ENCODE results near the gene REPS1. TPM values are rescaled to one million over a fixed set of nuclear protein-coding genes. Genes with fewer than 3 reads are reported as not detected.
A peak's percentile ranks its signal among the peaks of the same experiment; 100 is the strongest.

Gene REPS1
- total RNA-seq (2016; rRNA removed; fragmentation: Illumina TruSeq; extraction: Trizol) (36.7 and 38.3 TPM in 2 replicates), polyA plus RNA-seq (2011; rRNA removed) (35.2 and 36.4 TPM in 2 replicates), polyA minus RNA-seq (2011; rRNA and poly(A)+ RNA removed; ENCODE audit: low replicate concordance) (30.4 and 52.2 TPM in 2 replicates), Bru-seq, nascent RNA (percentile 89 among the genes with signal in this experiment), BruChase-seq, experiment 1, labeled RNA remaining after a 6-hour chase (percentile 76 among the genes with signal in this experiment), BruChase-seq, experiment 2, labeled RNA remaining after a 2-hour chase (percentile 82 among the genes with signal in this experiment)
- total RNA-seq (2016; cell fraction: cytosol; rRNA removed; fragmentation: Illumina TruSeq; extraction: Trizol; ENCODE audit: low read depth): 45.7 and 61.3 TPM in 2 replicates
- total RNA-seq (2016; cell fraction: insoluble cytoplasmic fraction; rRNA removed; fragmentation: Illumina TruSeq; extraction: Trizol): 37.3 and 38.7 TPM in 2 replicates
- total RNA-seq (2016; cell fraction: membrane; rRNA removed; fragmentation: Illumina TruSeq; extraction: Trizol): 33.6 and 33.7 TPM in 2 replicates
- 34.9 and 38.2 TPM in 2 replicates for total RNA-seq (2016; cell fraction: nucleus; rRNA removed; fragmentation: Illumina TruSeq; extraction: Trizol)
- polyA plus RNA-seq (2011; cell fraction: cytosol; rRNA removed): 21.6 and 24.9 TPM in 2 replicates
- 28.2 and 29.2 TPM in 2 replicates for polyA plus RNA-seq (2011; cell fraction: nucleus; rRNA removed)
- polyA plus RNA-seq (2012): 26.4 and 35.4 TPM in 2 replicates
- polyA plus RNA-seq (2016; cell fraction: cytosol; fragmentation: Illumina TruSeq; extraction: Trizol; ENCODE audit: low read depth): 7.0 and 8.2 TPM in 2 replicates
- 42.5 and 47.8 TPM in 2 replicates for polyA plus RNA-seq (2016; cell fraction: insoluble cytoplasmic fraction; fragmentation: Illumina TruSeq; extraction: Trizol; ENCODE audit: low read depth)
- polyA plus RNA-seq (2016; cell fraction: membrane; fragmentation: Illumina TruSeq; extraction: Trizol; ENCODE audit: low read depth): 24.4 and 27.4 TPM in 2 replicates
- polyA plus RNA-seq (2016; cell fraction: nucleus; fragmentation: Illumina TruSeq; extraction: Trizol; ENCODE audit: insufficient read depth, low read depth): 43.8 and 46.7 TPM in 2 replicates
- 23.2 and 35.8 TPM in 2 replicates for polyA minus RNA-seq (2011; cell fraction: cytosol; rRNA and poly(A)+ RNA removed)
- 70.3 and 84.2 TPM in 2 replicates for polyA minus RNA-seq (2011; cell fraction: nucleus; rRNA and poly(A)+ RNA removed)
- long read RNA-seq, experiment 1, full-length matches to known transcripts: 5 of 9 reads
- long read RNA-seq, experiment 1, partial matches to known transcripts: 3 of 9 reads
- long read RNA-seq, experiment 1, other reads (novel, unspliced or antisense): 1 of 9 reads
- long read RNA-seq, experiment 2, full-length matches to known transcripts: 27 of 77 reads
- long read RNA-seq, experiment 2, partial matches to known transcripts: 15 of 77 reads
- long read RNA-seq, experiment 2, other reads (novel, unspliced or antisense): 35 of 77 reads

GRCh38 chr6:138987643-138988468 is at the start of gene REPS1:
REPS1 (minus strand) TSS chr6:138988253; CDS start chr6:138987682, 571 bp downstream.
- 1% methylated on average over 52 of the region's 105 CpGs for WGBS (ENCODE audit: low lambda C conversion rate)
- H3K27me3 ChIP-seq (ENCODE audit: control insufficient read depth in 1 of 2, insufficient read depth in 2 of 2, low read length in 2 of 2): peaks cover 0 to 8% of the 10 kb centered on the region in 2 experiments; a peak in 2 of 5 replicates
- FAIRE-seq (no peak), DNase-seq (ENCODE audit: low spot score) (peak; percentile 87), ATAC-seq (peak; percentile 93)
- H3K9ac ChIP-seq (ENCODE audit: insufficient read depth, low read depth, low read length): peak within 1 kb of the TSS; percentile 93
- ChIA-PET CTCF (ENCODE audit: low intra/inter-chr PET ratio, low total read pairs) (interaction anchor here (0.6 to 2.0 kb wide), 2 partner anchors 172 to 1697 kb away, joined by 3 to 16 read pairs; no protein-coding TSS in a partner anchor), POLR2A (interaction anchor here (0.5 to 2.1 kb wide), 3 partner anchors 13 to 1254 kb away, joined by 3 to 11 read pairs (median 4); partner anchors contain the start of gene CITED2)
- H3K4me2 ChIP-seq (ENCODE audit: low read depth, low read length): peak within 1 kb of the TSS; percentile 100
- no peaks in the 10 kb centered on the region for H3K36me3 ChIP-seq (replicated peaks in 1 of 2; ENCODE audit: control insufficient read depth in 1 of 2, insufficient read depth in 2 of 2, low read length in 2 of 2)
- H3K4me3 ChIP-seq (replicated peaks in 1 of 3; ENCODE audit: insufficient read depth in 1 of 3, low read depth in 2 of 3, low read length in 3 of 3): peak within 1 kb of the TSS; percentile 78 to 98 (median 94)
- peak within 1 kb of the TSS; percentile 82 for H3K27ac ChIP-seq (ENCODE audit: extremely low read length, insufficient read depth, low read length)
- BruUV-seq (replicated peaks): no TSS peak
- peaks cover 16% of the 10 kb centered on the region for H4K20me1 ChIP-seq (ENCODE audit: insufficient read depth, low read length)
- H2AFZ ChIP-seq (ENCODE audit: low read length): peak within 1 kb of the TSS; percentile 87
- H3K4me1 ChIP-seq (ENCODE audit: insufficient read depth, low read length): peaks cover 60% of the 10 kb centered on the region
- in situ Hi-C loops (cut with HindIII; ENCODE audit: extremely low pct_ligation_motif_present, low pct_unique_long_range_greater_than_20kb): loop anchor here (5.0 kb wide), 1 partner anchor 171 kb away; no protein-coding TSS in a partner anchor
- intact Hi-C loops (cut with micrococcal nuclease; ENCODE audit: unreplicated experiment): loop anchor here (1.0 to 5.0 kb wide), 4 partner anchors 41 to 215 kb away; partner anchors contain the start of gene CCDC28A
- H3K79me2 ChIP-seq (ENCODE audit: insufficient read depth, low read length): peaks cover 43% of the 10 kb centered on the region
- H3K9me3 ChIP-seq (ENCODE audit: low read length): no peaks in the 10 kb centered on the region
- TF ChIP-seq ZNF160 (CRISPR knock-in tag; IDR thresholded peaks at IDR 0.05) (peak; percentile 66), HOXD1 (CRISPR knock-in tag; IDR thresholded peaks at IDR 0.05) (no peak; the same call in 1 of the 2 replicates), SP140L (CRISPR knock-in tag; IDR thresholded peaks at IDR 0.05; ENCODE audit: borderline replicate concordance) (peak; percentile 88; the same call in 1 of the 2 replicates), ZFP36L2 (CRISPR knock-in tag; IDR thresholded peaks at IDR 0.05) (no peak), U2AF2 (IDR thresholded peaks at IDR 0.05; ENCODE audit: low read depth, low read length) (0 out of 2 replicates have a peak, but pooled peaks have one; percentile 56), HNRNPH1 (optimal IDR thresholded peaks at IDR 0.05; ENCODE audit: low read depth, low read length) (peak; percentile 60), TFE3 (CRISPR knock-in tag; IDR thresholded peaks at IDR 0.05) (peak; percentile 76), PRDM10 (CRISPR knock-in tag; IDR thresholded peaks at IDR 0.05; ENCODE audit: low read depth) (peak; percentile 86), ZNF879 (CRISPR knock-in tag; IDR thresholded peaks at IDR 0.05) (0 out of 2 replicates have a peak, but pooled peaks have one; percentile 54), ZNF75D (CRISPR knock-in tag; IDR thresholded peaks at IDR 0.05; ENCODE audit: borderline replicate concordance) (no peak), SMAD9 (CRISPR knock-in tag; IDR thresholded peaks at IDR 0.05) (no peak)
